HG03520 (cell line): ENCODE data around the gene CX3CL1.
"Not testable (repeated sequence)": the region's sequence is repeated elsewhere in the genome, so short reads cannot be mapped to it uniquely, and the experiment has no call there.

Source experiments
- ATAC-seq: cut with Tn5 transposase; IDR thresholded peaks from one replicate; pipeline ENCODE4 v1.9.1; 2021; ENCODE audit warnings: mild to moderate bottlenecking, moderate library complexity; ENCODE audit not compliant: unreplicated experiment

CX3CL1 gene

DNA sequence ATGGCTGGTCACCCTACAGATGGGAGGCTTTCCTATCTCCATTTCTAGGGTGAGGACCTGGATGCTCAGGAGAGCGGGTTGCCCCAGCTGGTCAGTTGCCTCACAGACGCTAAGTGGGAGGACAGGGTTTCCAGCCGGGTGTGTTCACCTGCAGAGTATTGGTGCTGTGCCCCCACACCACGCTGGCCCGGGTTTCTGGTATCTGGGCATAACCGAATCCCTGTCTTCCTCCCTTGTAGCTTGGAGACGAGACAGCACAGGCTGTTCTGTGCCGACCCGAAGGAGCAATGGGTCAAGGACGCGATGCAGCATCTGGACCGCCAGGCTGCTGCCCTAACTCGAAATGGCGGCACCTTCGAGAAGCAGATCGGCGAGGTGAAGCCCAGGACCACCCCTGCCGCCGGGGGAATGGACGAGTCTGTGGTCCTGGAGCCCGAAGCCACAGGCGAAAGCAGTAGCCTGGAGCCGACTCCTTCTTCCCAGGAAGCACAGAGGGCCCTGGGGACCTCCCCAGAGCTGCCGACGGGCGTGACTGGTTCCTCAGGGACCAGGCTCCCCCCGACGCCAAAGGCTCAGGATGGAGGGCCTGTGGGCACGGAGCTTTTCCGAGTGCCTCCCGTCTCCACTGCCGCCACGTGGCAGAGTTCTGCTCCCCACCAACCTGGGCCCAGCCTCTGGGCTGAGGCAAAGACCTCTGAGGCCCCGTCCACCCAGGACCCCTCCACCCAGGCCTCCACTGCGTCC is 9.7 kb downstream of the CX3CL1 start:
- no peak for ATAC-seq

DNA sequence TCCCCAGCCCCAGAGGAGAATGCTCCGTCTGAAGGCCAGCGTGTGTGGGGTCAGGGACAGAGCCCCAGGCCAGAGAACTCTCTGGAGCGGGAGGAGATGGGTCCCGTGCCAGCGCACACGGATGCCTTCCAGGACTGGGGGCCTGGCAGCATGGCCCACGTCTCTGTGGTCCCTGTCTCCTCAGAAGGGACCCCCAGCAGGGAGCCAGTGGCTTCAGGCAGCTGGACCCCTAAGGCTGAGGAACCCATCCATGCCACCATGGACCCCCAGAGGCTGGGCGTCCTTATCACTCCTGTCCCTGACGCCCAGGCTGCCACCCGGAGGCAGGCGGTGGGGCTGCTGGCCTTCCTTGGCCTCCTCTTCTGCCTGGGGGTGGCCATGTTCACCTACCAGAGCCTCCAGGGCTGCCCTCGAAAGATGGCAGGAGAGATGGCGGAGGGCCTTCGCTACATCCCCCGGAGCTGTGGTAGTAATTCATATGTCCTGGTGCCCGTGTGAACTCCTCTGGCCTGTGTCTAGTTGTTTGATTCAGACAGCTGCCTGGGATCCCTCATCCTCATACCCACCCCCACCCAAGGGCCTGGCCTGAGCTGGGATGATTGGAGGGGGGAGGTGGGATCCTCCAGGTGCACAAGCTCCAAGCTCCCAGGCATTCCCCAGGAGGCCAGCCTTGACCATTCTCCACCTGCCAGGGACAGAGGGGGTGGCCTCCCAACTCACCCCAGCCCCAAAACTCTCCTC is 10.4 kb downstream of the CX3CL1 start:
- no peak for ATAC-seq

DNA sequence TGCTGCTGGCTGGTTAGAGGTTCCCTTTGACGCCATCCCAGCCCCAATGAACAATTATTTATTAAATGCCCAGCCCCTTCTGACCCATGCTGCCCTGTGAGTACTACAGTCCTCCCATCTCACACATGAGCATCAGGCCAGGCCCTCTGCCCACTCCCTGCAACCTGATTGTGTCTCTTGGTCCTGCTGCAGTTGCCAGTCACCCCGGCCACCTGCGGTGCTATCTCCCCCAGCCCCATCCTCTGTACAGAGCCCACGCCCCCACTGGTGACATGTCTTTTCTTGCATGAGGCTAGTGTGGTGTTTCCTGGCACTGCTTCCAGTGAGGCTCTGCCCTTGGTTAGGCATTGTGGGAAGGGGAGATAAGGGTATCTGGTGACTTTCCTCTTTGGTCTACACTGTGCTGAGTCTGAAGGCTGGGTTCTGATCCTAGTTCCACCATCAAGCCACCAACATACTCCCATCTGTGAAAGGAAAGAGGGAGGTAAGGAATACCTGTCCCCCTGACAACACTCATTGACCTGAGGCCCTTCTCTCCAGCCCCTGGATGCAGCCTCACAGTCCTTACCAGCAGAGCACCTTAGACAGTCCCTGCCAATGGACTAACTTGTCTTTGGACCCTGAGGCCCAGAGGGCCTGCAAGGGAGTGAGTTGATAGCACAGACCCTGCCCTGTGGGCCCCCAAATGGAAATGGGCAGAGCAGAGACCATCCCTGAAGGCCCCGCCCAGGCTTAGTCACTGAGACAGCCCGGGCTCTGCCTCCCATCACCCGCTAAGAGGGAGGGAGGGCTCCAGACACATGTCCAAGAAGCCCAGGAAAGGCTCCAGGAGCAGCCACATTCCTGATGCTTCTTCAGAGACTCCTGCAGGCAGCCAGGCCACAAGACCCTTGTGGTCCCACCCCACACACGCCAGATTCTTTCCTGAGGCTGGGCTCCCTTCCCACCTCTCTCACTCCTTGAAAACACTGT is 11.3 kb downstream of the CX3CL1 start:
- no peak for ATAC-seq

DNA sequence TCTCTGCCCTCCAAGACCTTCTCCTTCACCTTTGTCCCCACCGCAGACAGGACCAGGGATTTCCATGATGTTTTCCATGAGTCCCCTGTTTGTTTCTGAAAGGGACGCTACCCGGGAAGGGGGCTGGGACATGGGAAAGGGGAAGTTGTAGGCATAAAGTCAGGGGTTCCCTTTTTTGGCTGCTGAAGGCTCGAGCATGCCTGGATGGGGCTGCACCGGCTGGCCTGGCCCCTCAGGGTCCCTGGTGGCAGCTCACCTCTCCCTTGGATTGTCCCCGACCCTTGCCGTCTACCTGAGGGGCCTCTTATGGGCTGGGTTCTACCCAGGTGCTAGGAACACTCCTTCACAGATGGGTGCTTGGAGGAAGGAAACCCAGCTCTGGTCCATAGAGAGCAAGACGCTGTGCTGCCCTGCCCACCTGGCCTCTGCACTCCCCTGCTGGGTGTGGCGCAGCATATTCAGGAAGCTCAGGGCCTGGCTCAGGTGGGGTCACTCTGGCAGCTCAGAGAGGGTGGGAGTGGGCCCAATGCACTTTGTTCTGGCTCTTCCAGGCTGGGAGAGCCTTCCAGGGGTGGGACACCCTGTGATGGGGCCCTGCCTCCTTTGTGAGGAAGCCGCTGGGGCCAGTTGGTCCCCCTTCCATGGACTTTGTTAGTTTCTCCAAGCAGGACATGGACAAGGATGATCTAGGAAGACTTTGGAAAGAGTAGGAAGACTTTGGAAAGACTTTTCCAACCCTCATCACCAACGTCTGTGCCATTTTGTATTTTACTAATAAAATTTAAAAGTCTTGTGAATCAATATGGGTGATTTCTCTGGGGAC is 12.2 kb downstream of the CX3CL1 start:
- ATAC-seq: no peak

DNA sequence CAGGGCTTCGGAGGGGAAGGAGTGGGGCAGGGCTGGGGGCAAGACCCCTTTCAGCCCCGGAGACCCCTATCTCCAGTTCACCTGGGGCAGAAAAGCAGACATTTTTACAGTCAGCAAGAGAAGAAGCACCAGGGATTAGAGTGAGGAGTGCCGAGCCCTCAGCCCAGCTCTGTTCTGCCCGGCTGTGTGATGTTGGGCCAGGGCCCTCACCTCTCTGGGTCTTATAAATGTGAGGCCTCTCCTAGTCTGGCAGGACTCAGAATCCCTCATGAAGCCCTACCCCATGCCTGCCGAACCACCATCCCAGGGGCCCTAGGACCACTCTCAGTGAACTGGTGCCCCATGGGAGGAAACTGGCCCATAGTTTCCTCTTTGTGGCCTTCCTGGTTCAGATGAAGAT is 12.8 kb downstream of the CX3CL1 start:
- ATAC-seq: no peak

DNA sequence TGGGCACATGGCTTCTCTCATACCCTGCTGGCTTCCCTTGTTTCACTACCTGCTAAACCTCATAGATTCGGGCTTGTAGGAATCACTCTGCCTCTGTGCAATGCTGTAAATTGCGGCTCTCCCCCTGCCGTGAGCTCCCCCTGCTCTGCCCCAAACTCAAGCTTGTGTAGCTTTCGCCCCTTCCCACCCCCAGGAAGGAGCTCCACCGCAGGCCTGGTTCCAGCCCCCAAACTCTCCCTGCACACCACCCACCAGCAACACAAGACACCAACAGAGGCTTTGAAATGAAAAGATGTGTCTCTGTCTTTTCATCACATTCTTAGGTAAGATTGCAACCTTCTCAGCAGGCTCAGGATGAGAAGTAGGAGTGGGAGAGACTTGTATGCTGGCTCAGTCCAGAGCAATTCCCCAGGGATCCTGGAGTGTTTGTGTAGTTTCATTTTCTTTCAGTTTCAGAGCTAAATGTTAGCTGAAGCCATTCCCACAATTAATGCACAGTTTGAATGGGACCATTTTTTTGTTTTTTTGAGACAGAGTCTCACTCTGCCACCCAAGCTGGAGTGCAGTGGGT is 14.2 kb downstream of the CX3CL1 start:
- no peak for ATAC-seq

DNA sequence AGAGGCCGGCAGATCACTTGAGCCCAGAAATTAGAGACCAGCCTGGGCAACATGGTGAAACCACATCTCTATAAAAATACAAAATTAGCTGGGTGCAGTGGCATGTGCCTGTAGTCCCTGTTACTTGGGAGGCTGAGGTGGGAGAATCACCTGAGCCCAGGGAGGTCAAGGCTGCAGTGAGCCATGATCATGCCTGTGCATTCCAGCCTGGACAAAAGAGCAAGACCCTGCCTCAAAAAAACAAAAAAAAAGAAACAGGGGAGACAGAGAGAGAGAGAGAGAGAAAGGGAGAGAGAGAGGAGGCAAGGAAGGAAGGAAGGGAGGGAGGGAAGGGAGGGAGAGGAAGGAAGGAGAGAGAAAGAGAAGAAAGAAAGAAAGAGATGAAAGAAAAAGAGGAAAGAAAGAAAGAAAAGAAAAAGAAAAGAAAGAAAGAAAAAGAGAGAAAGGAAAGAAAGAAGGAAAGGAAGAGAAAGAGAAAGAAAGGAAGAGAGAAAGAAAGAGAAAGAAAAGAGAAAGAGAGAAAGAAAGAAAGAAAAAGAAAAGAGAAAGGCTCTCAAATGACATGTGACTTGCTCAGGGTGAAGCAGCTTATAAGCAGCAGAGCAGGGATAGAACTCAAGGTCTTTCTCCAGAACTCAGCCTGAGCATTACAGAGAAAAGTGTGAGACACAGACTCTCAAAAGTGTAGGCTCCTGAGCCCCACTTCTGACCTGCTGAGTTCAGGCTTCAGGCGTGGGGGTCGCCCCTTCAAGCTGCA is 15.5 kb downstream of the CX3CL1 start:
- peak; percentile 47 for ATAC-seq

DNA sequence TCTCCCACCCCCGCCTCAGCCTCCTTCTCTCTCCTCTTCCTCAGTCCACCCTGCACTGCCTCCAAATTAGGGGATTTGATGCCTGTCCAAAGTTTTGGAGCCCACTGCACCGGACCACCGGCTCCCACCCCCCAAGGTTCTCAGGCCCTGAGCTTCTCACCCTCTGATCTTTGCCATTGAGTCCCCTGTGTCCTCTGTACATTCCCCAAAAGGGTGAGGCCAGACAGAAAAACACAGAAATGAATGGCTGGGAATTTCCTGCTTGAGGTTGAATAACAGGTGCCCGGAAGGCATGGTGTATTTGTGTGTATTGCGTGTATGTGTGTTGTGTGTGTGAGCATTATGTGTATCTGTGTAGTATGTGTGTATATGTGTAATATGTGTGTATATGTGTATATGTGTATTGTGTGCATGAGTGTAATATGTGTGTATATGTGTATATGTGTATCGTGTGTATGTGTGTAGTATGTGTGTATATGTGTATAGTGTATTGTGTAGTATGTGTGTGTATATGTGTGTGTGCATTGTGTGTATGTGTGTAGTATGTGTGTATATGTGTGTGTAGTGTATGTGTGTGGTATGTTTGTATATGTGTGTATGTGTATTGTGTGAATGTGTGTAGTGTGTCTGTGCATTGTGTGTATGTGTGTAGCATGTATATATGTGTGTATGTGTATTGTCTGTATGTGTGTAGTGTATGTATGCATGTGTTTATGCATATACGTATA is 16.2 kb downstream of the CX3CL1 start:
- peak; percentile 46 for ATAC-seq

DNA sequence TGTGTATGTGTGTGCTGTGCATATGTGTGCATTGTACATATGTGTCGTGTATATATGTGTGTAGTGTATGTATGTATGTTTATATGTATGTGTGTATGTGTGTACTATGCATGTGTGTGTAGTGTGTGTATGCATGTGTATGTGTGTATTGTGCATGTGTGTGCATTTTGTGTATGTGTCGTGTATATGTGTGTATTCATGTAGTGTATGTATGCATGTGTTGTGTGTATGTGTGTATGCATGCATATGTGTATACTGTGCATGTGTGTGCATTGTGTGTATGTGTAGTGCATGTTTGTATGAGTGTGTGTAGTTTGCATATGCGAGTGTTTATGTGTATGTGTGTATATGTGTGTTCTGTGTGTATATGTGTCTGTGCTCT is 16.8 kb downstream of the CX3CL1 start:
- ATAC-seq: no peak

DNA sequence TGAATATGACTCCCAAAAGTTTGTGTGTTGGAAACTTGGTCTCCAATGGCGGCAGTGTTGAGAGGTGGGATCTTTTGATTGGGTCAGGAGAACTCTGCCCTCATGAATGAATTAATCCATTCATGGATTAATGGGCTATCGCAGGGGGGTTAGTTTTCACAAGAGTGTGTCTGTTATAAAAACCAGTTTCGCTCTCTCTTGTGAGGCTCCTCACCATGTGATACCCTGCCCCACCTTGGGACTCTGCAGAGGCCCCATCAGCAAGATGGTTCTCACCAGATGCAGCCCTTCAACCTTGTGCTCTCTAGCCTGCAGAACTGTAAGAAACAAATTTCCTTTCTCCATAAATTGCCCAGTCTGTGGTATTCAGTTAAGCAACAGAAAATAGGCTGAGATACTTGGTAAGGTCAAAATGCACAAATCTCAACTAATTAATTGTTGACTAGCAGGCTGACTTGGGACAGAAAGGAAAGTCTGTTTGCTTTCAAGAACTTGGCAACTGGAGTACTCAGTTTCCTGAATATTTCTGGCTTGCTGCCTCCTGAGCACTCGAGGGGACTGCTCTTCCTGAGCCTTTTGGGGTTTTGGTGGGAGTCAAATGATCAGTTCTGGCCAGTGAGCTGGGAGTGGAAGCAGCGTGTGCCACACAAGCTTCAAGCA is 18.5 kb downstream of the CX3CL1 start:
- ATAC-seq: no peak

DNA sequence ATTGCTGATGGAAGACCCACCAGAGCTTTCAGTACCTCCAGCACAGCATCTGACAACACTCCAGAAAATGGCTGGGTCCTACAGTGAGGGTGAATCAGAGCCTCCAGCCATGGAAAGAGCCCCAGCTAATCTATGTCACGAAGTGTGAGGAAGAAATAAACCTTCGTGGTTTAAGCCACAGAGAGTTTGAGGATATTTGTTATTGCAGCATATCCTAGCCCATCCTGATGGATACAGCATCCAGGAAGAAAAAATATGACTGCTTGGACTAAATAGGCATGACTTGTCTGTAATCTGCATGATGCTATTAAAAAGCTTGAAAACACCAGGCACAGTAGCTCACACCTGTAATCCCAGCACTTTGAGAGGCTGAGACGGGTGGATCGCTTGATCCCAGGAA is 19.0 kb downstream of the CX3CL1 start:
- no peak for ATAC-seq

DNA sequence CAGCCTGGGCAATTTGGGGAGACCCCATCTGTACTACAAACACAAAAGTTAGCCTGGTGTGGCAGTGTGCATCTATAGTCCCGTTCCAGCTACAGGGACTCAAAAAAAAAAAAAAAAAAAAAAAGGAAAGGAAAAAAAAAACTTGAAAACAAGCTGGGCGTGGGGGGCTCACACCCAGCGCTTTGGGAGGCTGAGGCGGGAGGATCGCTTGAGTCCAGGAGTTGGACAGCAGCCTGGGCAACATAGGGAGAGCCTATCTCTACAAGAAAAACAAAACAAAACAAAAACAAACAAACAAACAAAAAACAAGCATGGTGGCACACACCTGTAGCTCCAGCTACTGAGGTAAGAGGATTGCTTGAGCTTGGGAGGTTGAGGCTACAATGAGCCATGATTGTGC is 19.4 kb downstream of the CX3CL1 start:
- no peak for ATAC-seq

DNA sequence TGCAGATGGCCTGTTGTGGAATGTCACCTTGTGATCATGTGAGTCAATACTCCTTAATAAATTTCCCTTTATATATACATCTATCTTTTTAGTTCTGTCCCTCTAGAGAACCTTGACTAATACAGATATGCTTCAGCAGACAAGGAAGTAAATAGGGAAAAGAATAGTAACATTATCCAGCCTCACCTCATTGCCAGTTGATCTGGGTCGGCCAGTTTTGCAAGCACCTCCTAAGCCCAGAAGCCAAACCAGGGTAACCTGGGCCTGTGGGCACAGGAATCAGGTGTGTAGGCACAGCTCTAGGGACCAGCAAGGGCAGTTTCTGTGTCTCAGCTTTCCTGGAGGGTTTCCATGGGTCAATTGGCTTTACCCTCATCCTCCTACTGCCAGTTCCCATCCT is 20.4 kb downstream of the CX3CL1 start:
- no peak for ATAC-seq

DNA sequence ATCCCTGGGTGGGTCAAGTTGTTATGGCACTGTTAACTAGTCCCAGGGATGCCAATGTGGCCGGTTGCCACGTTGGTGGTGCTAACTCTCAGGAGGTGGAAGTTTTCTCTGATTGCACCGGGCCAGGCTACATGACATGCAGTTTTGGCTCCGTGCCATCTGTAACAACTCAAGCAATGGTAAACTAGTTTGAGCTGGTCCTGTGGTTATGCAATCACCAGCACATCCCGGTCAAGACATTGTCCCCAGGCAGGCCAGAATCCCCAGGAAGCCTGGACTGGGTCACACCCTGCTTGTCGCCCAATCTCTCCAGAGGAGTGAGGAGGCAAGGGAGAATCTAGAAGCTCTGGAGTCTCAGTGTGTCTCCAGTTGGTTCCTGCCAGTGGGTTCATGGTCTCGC is 22.2 kb downstream of the CX3CL1 start:
- no peak for ATAC-seq

DNA sequence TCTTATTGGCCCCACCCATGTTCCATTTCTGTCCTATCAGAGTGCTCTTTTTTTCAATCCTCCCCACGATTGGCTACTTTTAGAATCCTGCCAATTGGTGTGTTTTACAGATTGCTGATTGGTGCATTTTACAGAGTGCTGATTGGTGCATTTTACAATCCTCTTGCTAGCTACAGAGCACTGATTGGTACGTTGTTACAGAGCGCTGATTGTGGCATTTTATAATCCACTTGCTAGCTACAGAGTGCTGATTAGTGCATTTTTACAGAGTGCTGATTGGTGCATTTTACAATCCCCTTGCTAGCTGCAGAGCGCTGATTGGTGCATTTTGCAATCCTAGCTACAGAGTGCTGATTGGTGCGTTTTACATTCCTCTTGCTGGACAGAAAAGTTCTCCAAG is 22.7 kb downstream of the CX3CL1 start:
- ATAC-seq: no peak

DNA sequence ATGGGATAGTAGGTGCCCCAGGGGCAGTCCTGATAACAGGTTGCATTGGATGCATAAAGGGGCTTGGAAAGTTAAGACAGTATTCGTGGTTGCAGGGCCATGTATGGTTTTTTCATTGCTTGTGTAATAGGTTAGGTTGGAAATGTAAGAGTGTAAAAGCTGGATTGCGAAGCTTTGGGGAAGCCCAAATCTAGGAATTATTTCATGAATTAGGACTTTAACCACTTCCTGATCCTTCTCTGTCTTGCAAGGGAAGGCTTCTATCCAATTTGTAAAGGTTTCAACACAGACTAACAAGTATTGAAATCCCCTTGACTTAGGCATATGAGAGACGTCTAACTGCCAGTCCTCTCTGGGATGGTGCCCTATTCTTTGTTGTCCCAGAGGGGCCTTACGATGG is 24.5 kb downstream of the CX3CL1 start:
- no peak for ATAC-seq

DNA sequence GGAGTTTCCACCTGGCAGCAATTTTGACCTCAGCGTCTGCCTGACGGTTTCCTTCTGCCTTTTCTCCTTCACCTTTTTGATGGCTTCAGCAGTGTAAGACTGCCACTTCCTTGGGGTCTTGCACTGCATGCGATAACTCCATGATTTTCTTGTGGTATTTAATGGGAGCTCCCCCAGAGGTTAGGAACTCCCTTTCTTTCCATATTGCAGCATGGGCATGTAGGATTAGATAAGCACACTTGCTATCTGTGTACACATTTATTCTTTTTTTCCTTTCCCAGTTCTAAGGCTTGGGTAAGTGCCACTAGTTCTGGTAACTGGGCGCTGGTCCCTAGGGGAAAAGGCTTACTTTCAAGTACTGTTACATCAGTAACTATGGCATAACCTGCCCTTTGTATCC is 25.2 kb downstream of the CX3CL1 start:
- ATAC-seq: not testable (repeated sequence)

DNA sequence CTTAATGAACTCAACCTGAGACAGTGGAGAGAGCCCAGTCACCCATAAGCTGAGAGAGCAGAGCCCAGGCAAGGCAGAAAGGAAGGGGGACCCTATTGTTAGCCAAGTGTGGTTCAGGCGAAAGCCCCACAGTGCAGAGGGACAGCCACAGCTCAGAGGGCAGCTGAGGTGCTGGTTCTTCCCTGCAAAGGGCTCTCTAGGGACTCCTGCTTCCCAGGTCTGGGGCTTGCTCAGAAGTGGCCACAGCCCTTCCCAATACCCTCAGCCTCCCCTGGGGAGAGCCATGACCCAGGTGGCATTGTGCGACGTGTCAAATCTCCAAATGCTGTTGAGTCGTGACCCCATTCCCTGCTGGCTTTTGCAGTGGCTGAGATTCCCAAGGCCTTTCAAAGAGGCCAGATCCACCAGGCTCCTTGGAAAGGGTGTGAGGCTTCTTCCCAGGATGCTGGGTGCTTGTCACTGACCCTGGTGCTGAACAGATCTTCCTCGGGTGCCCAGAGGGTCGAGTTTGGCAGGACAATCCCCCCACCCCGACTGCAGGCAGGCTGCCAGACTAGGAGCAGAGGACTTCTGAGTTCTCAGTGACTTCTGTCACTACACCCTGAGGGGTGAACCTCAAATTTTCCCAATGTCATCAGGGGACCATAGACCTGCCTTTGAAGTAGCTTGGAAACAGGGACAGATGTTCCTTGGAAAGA is 29.8 kb downstream of the CX3CL1 start:
- ATAC-seq: no peak
